Dendritic cell treated with granulocyte-macrophage colony-stimulating factor and Interleukin-4, amounts not matched to agents 40 ng/mL and 50 ng/mL, for 4 days (primary cell): ENCODE data around the gene KIF17.

Experiments
- H3K27ac Mint-ChIP-seq: one replicate; pipeline ENCODE4 v1.8.0; 2022; ENCODE audit warnings: mild to moderate bottlenecking, mixed read lengths
- H3K27me3 Mint-ChIP-seq: one replicate; pipeline ENCODE4 v1.8.0; 2022; ENCODE audit warnings: mild to moderate bottlenecking, mixed read lengths
- H3K36me3 Mint-ChIP-seq: one replicate; pipeline ENCODE4 v1.8.0; 2022; ENCODE audit warnings: low read depth, mixed read lengths
- H3K4me1 Mint-ChIP-seq: one replicate; pipeline ENCODE4 v1.8.0; 2022; ENCODE audit warnings: low read depth, mixed read lengths
- H3K4me3 Mint-ChIP-seq: one replicate; pipeline ENCODE4 v1.8.0; 2022; ENCODE audit warnings: mild to moderate bottlenecking, moderate library complexity, mixed read lengths
- H3K9me3 Mint-ChIP-seq: one replicate; pipeline ENCODE4 v1.8.0; 2022; ENCODE audit warnings: mixed read lengths
- intact Hi-C: fragments of 100-400 bp; cut with micrococcal nuclease; formaldehyde crosslinking; loops from one replicate; pipeline ENCODE4 v1.15.0; 2022

The KIF17 gene

DNA sequence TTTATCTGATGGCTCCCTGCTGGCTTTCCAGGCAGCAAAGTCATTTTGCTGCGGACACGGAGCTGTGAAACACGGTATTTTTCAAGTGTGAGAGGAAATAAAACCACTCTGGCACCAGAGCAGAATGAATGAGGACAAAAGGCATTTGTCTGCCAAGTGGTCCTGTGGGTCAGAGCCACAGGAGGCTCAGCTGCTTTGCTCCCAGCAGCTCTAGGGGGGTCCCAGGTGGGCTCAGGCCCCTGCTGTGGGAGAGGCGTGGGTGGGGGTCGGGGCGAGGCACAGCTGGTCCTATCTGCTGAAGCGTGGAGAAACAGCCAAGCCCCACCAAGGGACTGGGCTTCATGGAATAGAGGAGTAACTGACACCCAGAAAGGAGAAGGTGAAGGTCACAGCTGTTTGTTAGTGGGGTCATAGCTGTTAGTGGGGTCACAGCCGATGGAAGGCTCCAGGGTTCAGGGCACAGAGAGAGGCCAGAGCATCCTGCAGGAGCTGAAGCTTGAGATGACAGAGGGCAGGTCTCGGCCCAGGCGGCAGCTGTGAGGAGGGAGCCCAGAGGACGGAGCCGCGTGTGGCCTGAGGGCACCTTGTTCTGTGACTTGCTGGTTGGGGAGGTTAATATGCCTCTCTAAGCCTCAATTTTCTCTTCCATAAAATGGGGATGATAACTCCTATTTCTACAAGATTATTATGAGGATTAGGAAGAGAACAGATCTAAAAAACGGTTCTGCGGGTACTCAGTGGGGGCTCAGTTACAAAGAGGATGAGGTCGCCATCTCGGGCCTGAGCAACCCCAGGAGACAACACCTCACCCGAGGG lies 7.1 kb downstream of the KIF17 start:
- H3K4me1 Mint-ChIP-seq: no peaks in the 10 kb centered on the region
- no peak overlapping the region for H3K27ac Mint-ChIP-seq
- H3K9me3 Mint-ChIP-seq: no peaks in the 10 kb centered on the region

DNA sequence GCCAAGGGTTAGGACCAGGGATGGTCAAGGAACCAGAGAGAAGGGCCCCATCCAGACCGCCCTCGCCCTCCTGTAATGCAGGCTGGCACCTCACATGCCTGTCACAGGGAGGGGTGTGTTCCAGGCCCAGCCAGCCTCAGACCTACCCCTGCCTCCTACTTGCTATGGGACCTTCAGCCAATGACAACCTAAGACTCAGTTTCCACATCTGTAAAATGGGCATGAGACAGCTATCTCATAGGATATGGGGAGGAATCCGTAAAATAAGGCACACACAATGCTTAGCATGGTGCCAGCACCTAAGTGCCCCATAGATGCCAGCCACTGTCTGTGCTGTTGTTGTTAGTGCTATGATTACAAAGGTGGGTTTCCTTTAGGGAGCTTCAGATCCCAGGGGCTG lies 7.9 kb downstream of the KIF17 start:
- Mint-ChIP-seq H3K4me1 (no peaks in the 10 kb centered on the region), H3K4me3 (no peak overlapping the region), H3K9me3 (no peaks in the 10 kb centered on the region), H3K27ac (no peak overlapping the region), H3K36me3 (no peaks in the 10 kb centered on the region), H3K27me3 (peaks cover 9% of the 10 kb centered on the region)
- intact Hi-C loops: no loop called here

More for the DNA sequence above, 7.1 kb downstream of the KIF17 start:
- no peaks in the 10 kb centered on the region for H3K36me3 Mint-ChIP-seq
- intact Hi-C loops: no loop called here
- H3K27me3 Mint-ChIP-seq: peaks cover 14% of the 10 kb centered on the region
- H3K4me3 Mint-ChIP-seq: no peak overlapping the region

DNA sequence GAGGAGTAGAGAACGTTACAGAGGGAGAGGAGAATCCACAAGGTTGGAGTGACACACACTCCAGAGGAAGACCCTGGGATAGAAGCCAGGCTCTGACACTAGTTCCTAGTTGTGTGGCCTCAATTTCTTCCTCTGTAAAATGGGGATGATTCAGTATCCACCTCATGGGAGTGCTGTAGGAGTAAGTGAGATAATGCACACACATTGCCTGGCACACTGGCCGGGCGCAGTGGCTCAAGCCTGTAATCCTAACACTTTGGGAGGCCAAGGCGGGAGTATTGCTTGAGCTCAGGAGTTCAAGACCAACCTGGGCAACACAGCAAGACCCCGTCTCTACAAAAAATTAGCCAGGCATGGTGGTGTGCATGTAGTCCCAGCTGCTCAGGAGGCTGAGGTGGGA lies 8.9 kb downstream of the KIF17 start:
- H3K36me3 Mint-ChIP-seq: no peaks in the 10 kb centered on the region
- no peaks in the 10 kb centered on the region for H3K4me1 Mint-ChIP-seq
- H3K27ac Mint-ChIP-seq: no peak overlapping the region
- intact Hi-C loops: no loop called here
- no peaks in the 10 kb centered on the region for H3K9me3 Mint-ChIP-seq
- H3K4me3 Mint-ChIP-seq: no peak overlapping the region
- peaks cover 9% of the 10 kb centered on the region for H3K27me3 Mint-ChIP-seq

DNA sequence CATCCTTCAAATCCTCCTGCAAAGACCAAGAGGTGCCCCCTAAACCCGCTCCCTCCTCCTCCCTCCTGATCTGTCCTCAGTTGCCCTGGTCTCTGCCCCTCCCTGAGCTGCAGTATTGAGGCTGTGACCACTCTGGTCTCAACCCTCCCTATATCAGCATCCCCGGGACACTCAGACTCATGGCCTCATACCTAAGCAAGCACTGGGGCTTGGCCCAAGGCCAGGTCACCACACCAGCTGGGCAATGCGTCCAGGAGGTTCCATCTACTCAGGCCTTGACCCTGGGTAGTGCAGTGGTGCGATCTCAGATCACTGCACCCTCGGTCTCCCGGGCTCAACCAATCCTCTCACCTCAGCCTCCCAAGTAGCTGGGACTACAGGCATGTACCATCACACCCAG lies 9.8 kb downstream of the KIF17 start:
- no peaks in the 10 kb centered on the region for H3K9me3 Mint-ChIP-seq
- H3K27me3 Mint-ChIP-seq: peaks cover 11% of the 10 kb centered on the region
- intact Hi-C loops: no loop called here
- no peak overlapping the region for H3K27ac Mint-ChIP-seq
- H3K36me3 Mint-ChIP-seq: no peaks in the 10 kb centered on the region
- no peaks in the 10 kb centered on the region for H3K4me1 Mint-ChIP-seq
- H3K4me3 Mint-ChIP-seq: no peak overlapping the region

DNA sequence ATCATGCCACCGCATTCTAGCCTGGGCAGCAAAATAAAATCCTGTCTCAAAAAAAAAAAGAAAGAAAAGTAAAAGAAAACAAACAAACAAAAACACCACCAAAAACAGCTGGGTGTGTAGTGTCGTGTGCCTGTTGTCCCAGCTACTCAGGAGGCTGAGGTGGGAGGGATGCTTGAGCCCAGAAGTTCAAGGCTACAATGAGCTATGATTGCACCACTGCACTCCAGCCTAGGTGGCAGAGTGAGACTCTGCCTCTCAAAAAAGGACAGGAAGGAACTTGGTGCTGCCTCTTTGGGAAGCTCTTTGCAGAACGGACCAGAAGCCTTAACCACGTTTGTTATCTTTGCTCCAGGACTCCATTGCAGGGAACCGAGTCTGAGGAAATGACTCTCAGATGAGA lies 11.0 kb downstream of the KIF17 start:
- no peak overlapping the region for H3K27ac Mint-ChIP-seq
- no peaks in the 10 kb centered on the region for H3K9me3 Mint-ChIP-seq
- H3K4me3 Mint-ChIP-seq: no peak overlapping the region
- intact Hi-C loops: no loop called here
- H3K27me3 Mint-ChIP-seq: peaks cover 11% of the 10 kb centered on the region
- no peaks in the 10 kb centered on the region for H3K36me3 Mint-ChIP-seq
- no peaks in the 10 kb centered on the region for H3K4me1 Mint-ChIP-seq

DNA sequence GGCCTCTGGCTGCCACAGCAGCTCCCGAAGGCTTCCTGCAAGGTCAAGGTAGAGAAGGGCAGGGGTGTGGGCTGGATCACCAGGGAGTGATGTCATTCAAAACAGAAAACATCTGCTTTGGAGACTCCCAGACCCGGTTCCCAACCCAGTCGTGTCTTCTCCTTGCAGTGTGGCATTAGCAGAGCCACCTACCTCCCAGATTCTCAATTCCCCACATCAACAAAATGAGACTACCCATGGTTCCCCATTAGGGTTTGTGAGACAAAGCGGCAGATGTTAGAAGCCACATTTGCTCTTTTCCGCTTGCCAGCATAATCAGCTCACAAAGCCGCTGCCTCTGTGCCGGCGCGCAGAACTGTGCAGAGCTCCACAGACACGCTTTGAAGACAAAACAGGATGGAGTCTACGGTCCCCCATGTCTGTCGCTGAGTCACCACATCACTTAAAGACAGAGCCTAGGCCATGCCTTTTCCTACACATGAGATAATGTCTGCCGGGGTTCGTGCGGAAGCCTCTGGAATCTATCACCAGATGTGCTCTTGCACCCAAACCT lies 12.5 kb downstream of the KIF17 start:
- no peaks in the 10 kb centered on the region for H3K9me3 Mint-ChIP-seq

DNA sequence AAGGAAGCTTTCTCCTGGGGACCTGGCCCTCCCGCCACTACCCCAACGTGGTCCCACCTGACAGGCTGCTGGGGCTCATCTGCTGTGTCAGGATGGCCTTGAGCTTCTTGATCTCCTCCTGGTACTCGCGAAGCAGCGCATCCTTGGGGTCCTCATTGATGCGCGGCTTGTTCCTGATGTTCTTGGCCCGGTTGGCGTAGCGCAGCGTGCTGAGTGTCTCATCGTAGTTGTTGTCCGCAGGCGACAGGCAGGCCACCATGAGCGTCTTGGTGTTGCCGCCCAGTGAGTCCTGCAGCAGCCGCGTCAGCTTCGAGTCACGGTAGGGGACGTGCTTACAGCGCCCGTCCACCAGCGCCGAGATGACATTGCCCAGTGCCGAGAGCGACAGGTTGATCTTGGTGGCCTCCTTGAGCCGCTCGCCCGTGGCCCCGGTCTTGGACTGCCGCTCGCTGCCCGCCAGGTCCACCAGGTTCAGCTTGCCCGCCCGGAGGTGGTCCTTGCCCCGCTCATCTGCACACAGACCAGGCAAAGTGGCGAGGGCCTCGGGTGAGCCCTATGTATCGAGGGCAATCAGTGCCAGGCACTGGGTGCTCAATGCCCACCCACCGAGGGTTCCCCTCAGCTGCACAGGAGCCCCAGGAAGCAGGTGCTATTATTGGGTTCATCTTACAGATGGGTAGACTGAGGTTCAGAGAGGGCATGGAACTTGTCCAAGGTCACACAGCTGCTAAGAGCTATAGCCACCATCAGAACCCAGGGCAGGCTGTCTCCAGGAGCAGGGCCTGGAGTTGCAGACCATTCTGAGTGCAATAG lies 13.2 kb downstream of the KIF17 start:
- intact Hi-C loops: no loop called here
- Mint-ChIP-seq H3K9me3 (no peaks in the 10 kb centered on the region), H3K27ac (no peak overlapping the region), H3K27me3 (peaks cover 10% of the 10 kb centered on the region), H3K4me3 (no peak overlapping the region), H3K36me3 (no peaks in the 10 kb centered on the region), H3K4me1 (no peaks in the 10 kb centered on the region)

More for the DNA sequence above, 12.5 kb downstream of the KIF17 start:
- Mint-ChIP-seq H3K4me1 (no peaks in the 10 kb centered on the region), H3K27me3 (peaks cover 10% of the 10 kb centered on the region), H3K36me3 (no peaks in the 10 kb centered on the region), H3K4me3 (no peak overlapping the region), H3K27ac (no peak overlapping the region)
- intact Hi-C loops: no loop called here

DNA sequence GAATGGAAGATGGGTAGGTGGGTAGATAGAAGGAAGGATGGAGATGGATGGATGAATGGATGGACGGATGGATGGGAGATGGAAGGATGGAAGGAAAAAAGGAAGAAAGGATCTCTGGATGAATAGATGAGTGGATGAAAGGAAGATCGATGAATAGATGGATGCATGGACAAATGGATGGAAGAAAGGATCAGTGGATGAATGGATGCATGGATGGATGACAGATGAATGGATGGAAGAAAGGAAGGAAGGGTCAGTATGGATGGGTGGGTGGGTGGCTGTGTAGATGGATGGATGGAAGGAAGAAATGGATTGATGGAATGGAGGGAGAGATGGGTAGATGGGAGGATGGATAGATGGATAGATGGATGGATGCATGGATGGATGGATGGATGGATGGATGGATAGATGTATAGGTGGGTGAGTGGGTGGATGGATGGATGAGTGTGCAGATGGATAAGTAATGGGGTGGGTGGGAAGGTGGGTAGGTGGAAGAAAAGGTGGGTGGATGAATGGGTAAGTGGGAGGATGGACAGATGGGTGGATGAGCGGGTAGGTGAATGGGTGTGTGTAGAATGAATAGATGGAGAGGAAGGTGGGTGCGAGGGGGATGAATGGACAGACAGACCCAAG lies 14.6 kb downstream of the KIF17 start:
- H3K4me3 Mint-ChIP-seq: no peak overlapping the region
- peaks cover 4% of the 10 kb centered on the region for H3K27me3 Mint-ChIP-seq
- intact Hi-C loops: no loop called here
- no peaks in the 10 kb centered on the region for H3K9me3 Mint-ChIP-seq
- H3K27ac Mint-ChIP-seq: no peak overlapping the region
- no peaks in the 10 kb centered on the region for H3K36me3 Mint-ChIP-seq
- no peaks in the 10 kb centered on the region for H3K4me1 Mint-ChIP-seq

DNA sequence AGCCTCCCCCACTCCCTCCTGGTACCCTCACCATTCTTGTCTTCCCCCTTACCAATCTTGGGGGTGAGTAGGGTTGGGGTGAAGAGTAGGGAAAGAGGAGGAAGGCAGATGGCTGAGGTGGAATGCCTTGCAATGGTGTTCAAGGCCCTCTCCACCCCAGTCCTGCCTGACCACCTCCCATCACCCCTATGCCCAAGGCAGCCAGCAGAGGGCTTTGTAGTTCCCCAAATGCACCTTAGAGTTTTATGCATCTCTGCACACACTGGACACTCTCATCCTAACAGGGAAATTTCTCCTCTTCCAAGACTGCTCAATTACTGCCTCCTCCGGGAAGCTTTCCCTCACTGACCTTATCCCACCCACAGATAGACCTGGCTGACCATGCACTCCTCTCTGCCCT lies 15.4 kb downstream of the KIF17 start:
- H3K27me3 Mint-ChIP-seq: peaks cover 4% of the 10 kb centered on the region
- intact Hi-C loops: no loop called here
- no peak overlapping the region for H3K27ac Mint-ChIP-seq
- H3K9me3 Mint-ChIP-seq: no peaks in the 10 kb centered on the region
- no peak overlapping the region for H3K4me3 Mint-ChIP-seq
- no peaks in the 10 kb centered on the region for H3K4me1 Mint-ChIP-seq
- H3K36me3 Mint-ChIP-seq: no peaks in the 10 kb centered on the region

DNA sequence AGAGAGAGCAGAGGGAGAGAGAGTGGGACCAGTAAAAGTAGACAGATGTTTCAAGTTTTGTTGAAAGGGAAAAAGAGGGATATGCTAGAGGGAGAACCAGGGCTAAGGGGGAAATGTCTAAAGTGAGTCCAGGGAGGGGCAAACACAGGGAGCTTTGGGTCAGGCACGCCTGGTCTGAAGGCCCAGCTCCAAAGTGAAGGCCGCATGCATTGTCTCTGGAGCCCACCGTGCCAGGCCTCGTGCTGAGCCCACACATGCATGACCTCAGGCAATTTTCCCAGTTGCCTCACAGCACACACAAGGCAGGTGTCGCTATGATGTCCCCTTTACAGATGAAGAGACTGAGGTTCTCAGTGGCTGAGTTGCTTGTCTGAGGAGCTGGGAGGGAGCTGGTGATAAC lies 16.0 kb downstream of the KIF17 start:
- Mint-ChIP-seq H3K9me3 (no peaks in the 10 kb centered on the region), H3K4me1 (peaks cover 4% of the 10 kb centered on the region), H3K36me3 (no peaks in the 10 kb centered on the region), H3K27me3 (peaks cover 6% of the 10 kb centered on the region), H3K4me3 (no peak overlapping the region), H3K27ac (no peak overlapping the region)
- intact Hi-C loops: no loop called here

DNA sequence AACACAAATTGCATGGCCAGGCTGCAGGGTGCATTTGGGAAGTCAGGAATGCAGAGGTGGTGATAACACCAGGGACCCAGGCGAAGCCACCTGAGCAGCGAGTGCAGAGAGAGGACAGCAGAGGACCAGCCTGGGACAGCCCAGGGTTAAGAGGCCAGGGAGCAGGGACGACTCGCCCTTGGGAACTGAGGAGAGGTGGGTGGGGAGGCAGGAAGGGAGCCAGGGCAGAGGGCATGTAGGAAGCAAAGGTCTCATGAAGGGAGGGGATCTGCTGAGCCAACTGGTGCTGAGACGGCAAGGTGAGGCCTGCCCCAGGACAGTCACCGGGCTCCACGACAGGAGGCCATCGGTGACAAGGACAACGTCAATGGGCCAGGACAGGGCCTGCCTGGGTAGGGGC lies 16.4 kb downstream of the KIF17 start:
- Mint-ChIP-seq H3K9me3 (no peaks in the 10 kb centered on the region), H3K27ac (no peak overlapping the region), H3K27me3 (peaks cover 6% of the 10 kb centered on the region), H3K4me3 (no peak overlapping the region), H3K36me3 (no peaks in the 10 kb centered on the region), H3K4me1 (peaks cover 8% of the 10 kb centered on the region)
- intact Hi-C loops: no loop called here

DNA sequence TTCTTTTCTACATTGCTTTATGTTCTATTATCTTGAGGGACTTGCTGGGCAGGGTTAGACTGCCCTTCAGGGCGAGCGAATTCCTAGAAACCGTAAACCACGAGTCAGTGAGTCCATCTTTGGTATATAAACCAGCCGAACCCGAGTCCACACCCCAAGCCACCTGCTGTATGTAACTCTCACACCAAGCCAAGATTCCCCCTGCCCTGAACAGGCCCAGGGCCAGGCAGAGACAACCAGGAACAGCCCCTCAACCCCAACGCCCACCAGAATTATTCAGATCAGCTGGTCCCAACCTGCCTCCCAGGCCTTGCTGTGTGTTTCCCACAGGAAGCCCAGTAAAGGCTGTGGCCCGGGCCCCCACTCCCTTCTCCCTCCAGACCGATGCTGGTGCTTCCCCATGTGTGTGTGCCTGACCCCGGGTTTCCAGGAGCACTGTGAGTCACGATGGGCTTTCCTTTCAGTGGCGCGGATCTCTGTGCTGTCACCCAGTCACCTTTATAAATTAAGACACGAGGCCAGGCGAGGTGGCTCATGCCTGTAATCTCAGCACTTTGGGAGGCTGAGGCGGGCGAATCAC lies 17.1 kb downstream of the KIF17 start:
- peaks cover 15% of the 10 kb centered on the region for H3K4me1 Mint-ChIP-seq

DNA sequence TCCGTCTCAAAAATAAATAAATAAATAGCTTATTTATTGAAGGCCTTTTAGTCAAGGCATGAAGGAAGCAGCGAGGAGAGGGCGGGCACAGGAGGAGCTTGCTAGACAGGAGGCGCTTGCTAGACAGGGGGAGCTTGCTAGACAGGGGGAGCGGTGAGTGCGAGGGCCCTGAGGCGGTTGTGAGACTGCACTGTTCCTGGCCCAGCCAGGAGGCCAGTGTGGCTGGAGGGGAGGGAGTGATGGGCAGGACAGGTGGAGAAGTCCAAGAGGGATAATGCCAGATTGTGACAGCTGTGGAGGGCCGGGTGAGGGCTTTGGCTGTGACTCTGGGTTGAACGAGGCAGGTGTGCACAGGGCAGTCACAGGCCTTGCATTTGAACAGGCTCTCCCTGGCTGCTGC lies 18.2 kb downstream of the KIF17 start:
- H3K27ac Mint-ChIP-seq: no peak overlapping the region
- no peak overlapping the region for H3K4me3 Mint-ChIP-seq
- intact Hi-C loops: loop anchor here (10.0 kb wide), 1 partner anchor 495 kb away; no protein-coding TSS in a partner anchor
- peaks cover 9% of the 10 kb centered on the region for H3K27me3 Mint-ChIP-seq
- H3K9me3 Mint-ChIP-seq: no peaks in the 10 kb centered on the region
- no peaks in the 10 kb centered on the region for H3K36me3 Mint-ChIP-seq
- H3K4me1 Mint-ChIP-seq: peaks cover 19% of the 10 kb centered on the region

More for the DNA sequence above, 17.1 kb downstream of the KIF17 start:
- H3K9me3 Mint-ChIP-seq: no peaks in the 10 kb centered on the region
- H3K27ac Mint-ChIP-seq: no peak overlapping the region
- no peak overlapping the region for H3K4me3 Mint-ChIP-seq
- H3K27me3 Mint-ChIP-seq: peaks cover 8% of the 10 kb centered on the region
- intact Hi-C loops: no loop called here
- H3K36me3 Mint-ChIP-seq: no peaks in the 10 kb centered on the region
